IMR-90 (cell line): ENCODE results near the gene CSDE1. TPM values are rescaled to one million over a fixed set of nuclear protein-coding genes. Genes with fewer than 3 reads are reported as not detected.

ENCODE experiments used
- ATAC-seq: fragments of 200-7000 bp; cut with Tn5 transposase; 2 replicates; pipeline ENCODE4 v1.9.1; 2020; ENCODE audit warnings: low read depth, mild to moderate bottlenecking, moderate library complexity
- BruUV-seq: library from RNA; stranded (reverse); fragments of 400-500 nt; replicated peaks from 2 replicates; lab custom pipeline; 2021; lab: Mats Ljungman, UMichigan
- CTCF ChIA-PET: fragments of 300-600 bp; formaldehyde crosslinking; extraction: SDS; loops from one replicate; lab custom pipeline; 2021; ENCODE audit warnings: antibody characterized with exemption; lab: Yijun Ruan, JAX
- POLR2A ChIA-PET: fragments of 300-600 bp; sonication (Branson Sonifier 250); formaldehyde crosslinking; loops from one replicate; lab custom pipeline; 2022; ENCODE audit warnings: antibody characterized with exemption; ENCODE audit not compliant: unreplicated experiment; lab: Charles Lee
- DNase-seq: peaks from one replicate; pipeline ENCODE4 v3.0.0; 2013
- H2AFZ ChIP-seq: replicated peaks from 2 replicates; pipeline ENCODE3; 2013; ENCODE audit warnings: low read length, mild to moderate bottlenecking; ENCODE audit not compliant: poor library complexity
- H2AK5ac ChIP-seq: 2 replicates; pipeline ENCODE4 v1.6.1; 2013; ENCODE audit warnings: low read depth, low read length, inconsistent platforms
- H2AK9ac ChIP-seq: replicated peaks from 2 replicates; pipeline ENCODE3; 2013; ENCODE audit warnings: mild to moderate bottlenecking, low read depth, low read length, moderate library complexity; ENCODE audit not compliant: poor library complexity
- H2BK120ac ChIP-seq: 2 replicates; pipeline ENCODE4 v1.6.1; 2013; ENCODE audit warnings: low read depth, low read length, inconsistent platforms
- H2BK15ac ChIP-seq: 3 replicates; pipeline ENCODE4 v1.6.1; 2013; ENCODE audit warnings: low read depth, low read length, inconsistent platforms
- H2BK20ac ChIP-seq: 2 replicates; pipeline ENCODE4 v1.6.1; 2013; ENCODE audit warnings: low read depth, mild to moderate bottlenecking, inconsistent platforms, low read length, moderate library complexity
- H2BK5ac ChIP-seq: 2 replicates; pipeline ENCODE4 v1.6.1; 2013; ENCODE audit warnings: mild to moderate bottlenecking, low read depth, low read length, inconsistent platforms; ENCODE audit not compliant: poor library complexity, severe bottlenecking
- H3K14ac ChIP-seq: replicated peaks from 2 replicates; pipeline ENCODE4 v1.6.1; 2013; ENCODE audit warnings: low read depth, low read length, inconsistent platforms
- H3K18ac ChIP-seq: 2 replicates; pipeline ENCODE4 v1.6.1; 2013; ENCODE audit warnings: low read depth, low read length, control low read depth
- H3K23ac ChIP-seq: 2 replicates; pipeline ENCODE4 v1.6.1; 2013; ENCODE audit warnings: low read depth, low read length, inconsistent platforms
- H3K27ac ChIP-seq: 2 replicates; pipeline ENCODE4 v1.5.1; 2013; ENCODE audit warnings: mild to moderate bottlenecking, control low read depth, low read length; ENCODE audit not compliant: insufficient read depth
- H3K27me3 ChIP-seq: 2 replicates; pipeline ENCODE4 v1.6.1; 2013; ENCODE audit warnings: low read length; ENCODE audit not compliant: control insufficient read depth, insufficient read depth
- H3K36me3 ChIP-seq: 2 replicates; pipeline ENCODE4 v1.6.1; 2013; ENCODE audit warnings: low read length, mixed read lengths; ENCODE audit not compliant: control insufficient read depth, insufficient read depth
- H3K4ac ChIP-seq: 2 replicates; pipeline ENCODE4 v1.6.1; 2013; ENCODE audit warnings: low read depth, low read length, inconsistent platforms
- H3K4me1 ChIP-seq: 2 replicates; pipeline ENCODE4 v1.6.1; 2013; ENCODE audit warnings: low read length, mixed read lengths; ENCODE audit not compliant: control insufficient read depth, insufficient read depth
- H3K4me2 ChIP-seq: 2 replicates; pipeline ENCODE4 v1.6.1; 2013; ENCODE audit warnings: low read depth, mild to moderate bottlenecking, control low read depth, low read length, moderate library complexity
- H3K4me3 ChIP-seq: 2 replicates; pipeline ENCODE4 v1.5.1; 2013; ENCODE audit warnings: low read depth, mild to moderate bottlenecking, control low read depth, low read length, moderate library complexity; ENCODE audit not compliant: insufficient read depth
- H3K56ac ChIP-seq: 2 replicates; pipeline ENCODE4 v1.6.1; 2013; ENCODE audit warnings: low read length, inconsistent platforms; ENCODE audit not compliant: insufficient read depth; ENCODE audit errors: extremely low read depth
- H3K79me1 ChIP-seq, 2 experiments: 2 replicates each; pipeline ENCODE4 v1.6.1; 2013; ENCODE audit warnings: low read length in 2 of 2, inconsistent platforms in 1 of 2, low read depth in 1 of 2
- H3K9ac ChIP-seq: 2 replicates; pipeline ENCODE4 v1.6.1; 2013; ENCODE audit warnings: low read depth, low read length, control low read depth
- H3K9me1 ChIP-seq: 2 replicates; pipeline ENCODE4 v1.6.1; 2013; ENCODE audit warnings: low read length, inconsistent platforms; ENCODE audit not compliant: insufficient read depth
- H3K9me3 ChIP-seq: 2 replicates; pipeline ENCODE4 v1.6.1; 2013; ENCODE audit warnings: low read length; ENCODE audit not compliant: control insufficient read depth, insufficient read depth
- H4K20me1 ChIP-seq: 2 replicates; pipeline ENCODE4 v1.6.1; 2013; ENCODE audit warnings: low read length, inconsistent platforms; ENCODE audit not compliant: insufficient read depth
- H4K5ac ChIP-seq: 2 replicates; pipeline ENCODE4 v1.6.1; 2013; ENCODE audit warnings: mild to moderate bottlenecking, low read depth, low read length, control low read depth
- H4K8ac ChIP-seq, 2 experiments: 2 replicates each; pipeline ENCODE4 v1.6.1; 2013; ENCODE audit warnings: low read depth in 2 of 2, low read length in 2 of 2, control low read depth in 1 of 2, inconsistent platforms in 1 of 2
- H4K91ac ChIP-seq: 2 replicates; pipeline ENCODE4 v1.6.1; 2013; ENCODE audit warnings: low read depth, low read length, inconsistent platforms; ENCODE audit not compliant: insufficient read depth
- BHLHE40 ChIP-seq: fragments of 150-350 bp; IDR thresholded peaks from 2 replicates; pipeline ENCODE4 v1.6.1; 2016; ENCODE audit warnings: mild to moderate bottlenecking, low read depth, low read length
- CEBPB ChIP-seq: IDR thresholded peaks from 2 replicates; pipeline ENCODE4 v1.6.1; 2012; ENCODE audit warnings: low read depth, low read length, improper control_type of control experiment
- CHD1 ChIP-seq: IDR thresholded peaks from 2 replicates; pipeline ENCODE4 v1.6.1; 2012; ENCODE audit warnings: low read depth, low read length, improper control_type of control experiment
- ELK1 ChIP-seq: fragments of 150-350 bp; IDR thresholded peaks from 2 replicates; pipeline ENCODE4 v1.6.1; 2016; ENCODE audit warnings: low read depth, mild to moderate bottlenecking, low read length, moderate library complexity, borderline replicate concordance
- FOS ChIP-seq: fragments of 150-350 bp; IDR thresholded peaks from 2 replicates; pipeline ENCODE4 v1.6.1; 2016; ENCODE audit warnings: low read depth, low read length
- MAFK ChIP-seq: IDR thresholded peaks from 2 replicates; pipeline ENCODE4 v1.6.1; 2012; ENCODE audit warnings: low read depth, low read length, improper control_type of control experiment
- MAZ ChIP-seq: IDR thresholded peaks from 2 replicates; pipeline ENCODE4 v1.6.1; 2012; ENCODE audit warnings: low read depth, mild to moderate bottlenecking, low read length, improper control_type of control experiment, moderate library complexity, borderline replicate concordance
- MXI1 ChIP-seq: IDR thresholded peaks from 2 replicates; pipeline ENCODE4 v1.6.1; 2012; ENCODE audit warnings: low read depth, mild to moderate bottlenecking, low read length, moderate library complexity, borderline replicate concordance
- NFE2L2 ChIP-seq: fragments of 150-350 bp; IDR thresholded peaks from 2 replicates; pipeline ENCODE4 v1.6.1; 2016; ENCODE audit warnings: low read depth, mild to moderate bottlenecking, low read length
- POLR2A ChIP-seq: IDR thresholded peaks from 2 replicates; pipeline ENCODE4 v1.6.1; 2012; ENCODE audit warnings: mild to moderate bottlenecking, low read depth, low read length
- RAD21 ChIP-seq: IDR thresholded peaks from 2 replicates; pipeline ENCODE4 v1.6.1; 2012; ENCODE audit warnings: low read length, improper control_type of control experiment
- RCOR1 ChIP-seq: IDR thresholded peaks from 2 replicates; pipeline ENCODE4 v1.6.1; 2012; ENCODE audit warnings: mild to moderate bottlenecking, low read length, improper control_type of control experiment; ENCODE audit not compliant: insufficient replicate concordance
- RFX5 ChIP-seq: IDR thresholded peaks from 2 replicates; pipeline ENCODE4 v1.8.0; 2012; ENCODE audit warnings: low read depth, mild to moderate bottlenecking, low read length, moderate library complexity
- SMC3 ChIP-seq: fragments of 150-350 bp; IDR thresholded peaks from 2 replicates; pipeline ENCODE4 v1.6.1; 2016; ENCODE audit warnings: low read depth, mild to moderate bottlenecking, antibody characterized with exemption, low read length, moderate library complexity
- USF2 ChIP-seq: fragments of 150-350 bp; IDR thresholded peaks from 2 replicates; pipeline ENCODE4 v1.6.1; 2017; ENCODE audit warnings: mild to moderate bottlenecking, antibody characterized with exemption, low read length, low read depth
- WGBS, 2 experiments: methylation state at CpG; one replicate each; pipeline versions ENCODE4 v1.1.5 to v1.1.7; 2013; ENCODE audit warnings: missing lambda C conversion rate in 2 of 2; ENCODE audit not compliant: insufficient read length in 1 of 2; ENCODE audit errors: extremely low coverage in 2 of 2; 5-methylcytosine and 5-hydroxymethylcytosine counted together
- dilution Hi-C: fragments of 300-500 bp; cut with HindIII; formaldehyde crosslinking; loops from one replicate; pipeline ENCODE4 v1.14.3; 2018; ENCODE audit warnings: low sequenced_read_pairs; ENCODE audit not compliant: unreplicated experiment
- in situ Hi-C: fragments of 300-500 bp; cut with MboI; formaldehyde crosslinking; loops from 3 replicates; pipeline ENCODE4 v1.14.3; 2019; ENCODE audit warnings: low sequenced_read_pairs, inconsistent platforms, mixed read lengths
- intact Hi-C: fragments of 100-400 bp; cut with micrococcal nuclease; formaldehyde crosslinking; loops from 2 replicates; pipeline ENCODE4 v1.10.0; 2022
- polyA plus RNA-seq, 3 experiments: library from polyadenylated mRNA; depleted of rRNA; stranded (reverse); fragments of >200 nt; gene quantifications; 2 replicates each; pipeline ENCODE4 v1.2.3, GENCODE V29; 2012; ENCODE audit warnings: low replicate concordance in 1 of 3
- total RNA-seq: library from RNA; depleted of rRNA; stranded (reverse); fragments of >200 nt; gene quantifications from 2 replicates; pipeline ENCODE4 v1.2.3, GENCODE V29; 2012
- TF ChIP-seq, protein P1 (sequence below): conservative IDR thresholded peaks from 2 replicates; pipeline ENCODE4 v1.5.1; 2012; ENCODE audit warnings: mild to moderate bottlenecking, low read depth, low read length, improper control_type of control experiment

CSDE1 gene
- total and polyA plus RNA-seq, 2 of the 4 experiments (the other 2 are of a cell fraction) = 190 to 879 TPM

DNA sequence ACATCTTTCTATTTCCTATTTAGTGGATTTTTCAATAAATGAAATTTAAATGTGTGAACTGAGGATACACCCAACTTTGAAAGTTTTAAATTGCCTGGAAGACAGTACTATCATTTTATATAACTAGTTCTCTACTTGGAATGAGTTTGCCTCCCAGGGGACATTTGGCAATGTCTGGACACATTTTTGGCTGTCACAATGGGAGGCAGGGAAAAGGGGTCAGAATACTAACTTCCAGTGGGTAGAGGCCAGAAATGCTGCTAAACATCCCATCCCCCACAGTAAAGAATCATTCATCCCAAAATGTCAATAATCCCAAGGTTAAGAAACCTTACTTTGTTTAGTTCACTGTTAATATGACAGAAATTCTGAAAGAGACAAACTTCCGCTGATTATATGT is 28.0 kb downstream of the CSDE1 start:
- POLR2A ChIA-PET = no interaction called here
- H3K23ac ChIP-seq = no peak overlapping the region
- in situ Hi-C loops = loop anchor here (25.0 kb wide), 1 partner anchor 583 kb away; no protein-coding TSS in a partner anchor
- WGBS, 2 experiments = no CpG with 5 or more reads among the region's 1 CpG
- H3K36me3 ChIP-seq = peaks cover 46% of the 10 kb centered on the region
- TF ChIP-seq MAZ = no peak
- no peak for TF ChIP-seq RFX5
- no peak for TF ChIP-seq MXI1
- TF ChIP-seq CEBPB = no peak
- TF ChIP-seq, protein P1, sequence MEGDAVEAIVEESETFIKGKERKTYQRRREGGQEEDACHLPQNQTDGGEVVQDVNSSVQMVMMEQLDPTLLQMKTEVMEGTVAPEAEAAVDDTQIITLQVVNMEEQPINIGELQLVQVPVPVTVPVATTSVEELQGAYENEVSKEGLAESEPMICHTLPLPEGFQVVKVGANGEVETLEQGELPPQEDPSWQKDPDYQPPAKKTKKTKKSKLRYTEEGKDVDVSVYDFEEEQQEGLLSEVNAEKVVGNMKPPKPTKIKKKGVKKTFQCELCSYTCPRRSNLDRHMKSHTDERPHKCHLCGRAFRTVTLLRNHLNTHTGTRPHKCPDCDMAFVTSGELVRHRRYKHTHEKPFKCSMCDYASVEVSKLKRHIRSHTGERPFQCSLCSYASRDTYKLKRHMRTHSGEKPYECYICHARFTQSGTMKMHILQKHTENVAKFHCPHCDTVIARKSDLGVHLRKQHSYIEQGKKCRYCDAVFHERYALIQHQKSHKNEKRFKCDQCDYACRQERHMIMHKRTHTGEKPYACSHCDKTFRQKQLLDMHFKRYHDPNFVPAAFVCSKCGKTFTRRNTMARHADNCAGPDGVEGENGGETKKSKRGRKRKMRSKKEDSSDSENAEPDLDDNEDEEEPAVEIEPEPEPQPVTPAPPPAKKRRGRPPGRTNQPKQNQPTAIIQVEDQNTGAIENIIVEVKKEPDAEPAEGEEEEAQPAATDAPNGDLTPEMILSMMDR = no peak
- TF ChIP-seq POLR2A = no peak
- TF ChIP-seq ELK1 = no peak
- TF ChIP-seq RCOR1 = no peak
- TF ChIP-seq FOS = no peak
- TF ChIP-seq BHLHE40 = no peak
- TF ChIP-seq USF2 = no peak
- no peak for TF ChIP-seq CHD1
- no peak for TF ChIP-seq NFE2L2
- TF ChIP-seq RAD21 = no peak
- TF ChIP-seq MAFK = no peak
- TF ChIP-seq SMC3 = no peak
- H4K91ac ChIP-seq = no peak overlapping the region
- no TSS peak for BruUV-seq
- no peak overlapping the region for H2BK20ac ChIP-seq
- H2AK5ac ChIP-seq = no peak overlapping the region
- CTCF ChIA-PET = no interaction called here
- no peak overlapping the region for H2AK9ac ChIP-seq
- no peaks in the 10 kb centered on the region for H3K9me3 ChIP-seq
- ATAC-seq (no peak), DNase-seq (no peak)
- no peak overlapping the region for H3K4me3 ChIP-seq
- no peak overlapping the region for H2BK5ac ChIP-seq
- dilution Hi-C loops = no loop called here
- no peak overlapping the region for H3K27ac ChIP-seq
- H3K4me1 ChIP-seq = peaks cover 10% of the 10 kb centered on the region
- H3K27me3 ChIP-seq = no peaks in the 10 kb centered on the region
- no peak overlapping the region for H3K14ac ChIP-seq
- no peak overlapping the region for H3K9ac ChIP-seq
- H3K9me1 ChIP-seq = peaks cover 4% of the 10 kb centered on the region; the same call in 1 of the 2 replicates
- no peak overlapping the region for H2BK120ac ChIP-seq
- H2AFZ ChIP-seq = no peak overlapping the region
- H4K20me1 ChIP-seq = peaks cover 9% of the 10 kb centered on the region; the same call in 1 of the 2 replicates
- no peak overlapping the region for H4K5ac ChIP-seq
- H3K79me1 ChIP-seq = peaks cover 19 to 31% of the 10 kb centered on the region in 2 experiments
- H3K4ac ChIP-seq = no peak overlapping the region
- no peak overlapping the region for H3K18ac ChIP-seq
- no peak overlapping the region for H2BK15ac ChIP-seq
- H3K56ac ChIP-seq = no peak overlapping the region
- no peak overlapping the region for H4K8ac ChIP-seq
- intact Hi-C loops = loop anchor here (10.0 kb wide), 2 partner anchors 305 to 765 kb away; no protein-coding TSS in a partner anchor
- H3K4me2 ChIP-seq = no peak overlapping the region
